PFSK-1 (cell line): ENCODE data around the gene ZNF37A.

Experiments
- FOXP2 ChIP-seq: optimal IDR thresholded peaks from 2 replicates; pipeline ENCODE3; 2011; ENCODE audit warnings: borderline replicate concordance, control low read depth, inconsistent platforms; ENCODE audit not compliant: insufficient read depth; ENCODE audit errors: extremely low read length, extremely low read depth
- POLR2AphosphoS5 ChIP-seq: IDR thresholded peaks from 2 replicates; pipeline ENCODE4 v1.6.1; 2012; ENCODE audit warnings: low read depth, mild to moderate bottlenecking, control low read depth, low read length, moderate library complexity
- SIN3A ChIP-seq: IDR thresholded peaks from 2 replicates; pipeline ENCODE4 v1.6.1; 2012; ENCODE audit warnings: mild to moderate bottlenecking, low read length, moderate library complexity, borderline replicate concordance; ENCODE audit not compliant: insufficient read depth
- TAF1 ChIP-seq: IDR thresholded peaks from 2 replicates; pipeline ENCODE4 v1.6.1; 2012; ENCODE audit warnings: low read length, control low read depth, borderline replicate concordance; ENCODE audit not compliant: insufficient read depth
- TF ChIP-seq, protein P1 (sequence below), 2 experiments: IDR thresholded peaks; 2 replicates each; pipeline versions ENCODE4 v1.6.1 to v1.8.0; 2011 to 2012; ENCODE audit warnings: low read depth in 2 of 2, low read length in 2 of 2, control low read depth in 1 of 2, inconsistent platforms in 1 of 2, mild to moderate bottlenecking in 1 of 2, moderate library complexity in 1 of 2; ENCODE audit not compliant: insufficient read depth in 1 of 2

Gene ZNF37A

DNA sequence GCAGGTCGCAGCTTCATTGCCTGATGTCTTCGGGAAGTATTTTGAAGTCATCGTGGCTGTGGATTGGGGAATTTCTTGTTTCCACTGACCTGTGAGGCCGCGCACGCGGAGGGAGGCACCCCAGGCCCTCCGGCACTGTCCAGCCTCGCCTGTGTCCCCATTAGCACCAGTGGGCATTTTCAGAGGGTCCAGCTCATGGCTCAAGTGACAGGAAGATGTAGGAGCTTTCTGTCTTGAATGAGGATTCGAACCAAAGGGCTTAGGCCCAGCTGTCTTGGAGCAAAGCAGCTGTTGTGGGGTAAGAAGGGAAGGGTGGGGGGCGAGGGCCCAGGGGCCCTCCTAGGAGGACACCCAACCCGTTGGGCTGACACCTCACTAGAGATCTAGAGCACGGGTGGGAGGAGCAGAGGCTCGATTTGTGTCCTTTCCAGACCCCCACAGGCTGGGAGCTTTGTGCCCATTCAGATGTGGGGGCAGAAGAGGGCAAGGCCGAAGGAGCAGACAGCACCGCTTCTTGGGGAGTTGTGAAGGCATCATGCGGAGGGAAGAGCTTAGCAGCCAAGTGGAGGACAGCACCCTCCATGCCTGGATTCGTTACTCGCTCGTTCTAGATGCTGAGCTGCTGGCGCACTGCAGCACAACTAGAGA is 914 bp downstream of the ZNF37A start:
- TF ChIP-seq TAF1 (no peak), SIN3A (no peak), POLR2AphosphoS5 (no peak), FOXP2 (no peak)
- TF ChIP-seq, protein P1, sequence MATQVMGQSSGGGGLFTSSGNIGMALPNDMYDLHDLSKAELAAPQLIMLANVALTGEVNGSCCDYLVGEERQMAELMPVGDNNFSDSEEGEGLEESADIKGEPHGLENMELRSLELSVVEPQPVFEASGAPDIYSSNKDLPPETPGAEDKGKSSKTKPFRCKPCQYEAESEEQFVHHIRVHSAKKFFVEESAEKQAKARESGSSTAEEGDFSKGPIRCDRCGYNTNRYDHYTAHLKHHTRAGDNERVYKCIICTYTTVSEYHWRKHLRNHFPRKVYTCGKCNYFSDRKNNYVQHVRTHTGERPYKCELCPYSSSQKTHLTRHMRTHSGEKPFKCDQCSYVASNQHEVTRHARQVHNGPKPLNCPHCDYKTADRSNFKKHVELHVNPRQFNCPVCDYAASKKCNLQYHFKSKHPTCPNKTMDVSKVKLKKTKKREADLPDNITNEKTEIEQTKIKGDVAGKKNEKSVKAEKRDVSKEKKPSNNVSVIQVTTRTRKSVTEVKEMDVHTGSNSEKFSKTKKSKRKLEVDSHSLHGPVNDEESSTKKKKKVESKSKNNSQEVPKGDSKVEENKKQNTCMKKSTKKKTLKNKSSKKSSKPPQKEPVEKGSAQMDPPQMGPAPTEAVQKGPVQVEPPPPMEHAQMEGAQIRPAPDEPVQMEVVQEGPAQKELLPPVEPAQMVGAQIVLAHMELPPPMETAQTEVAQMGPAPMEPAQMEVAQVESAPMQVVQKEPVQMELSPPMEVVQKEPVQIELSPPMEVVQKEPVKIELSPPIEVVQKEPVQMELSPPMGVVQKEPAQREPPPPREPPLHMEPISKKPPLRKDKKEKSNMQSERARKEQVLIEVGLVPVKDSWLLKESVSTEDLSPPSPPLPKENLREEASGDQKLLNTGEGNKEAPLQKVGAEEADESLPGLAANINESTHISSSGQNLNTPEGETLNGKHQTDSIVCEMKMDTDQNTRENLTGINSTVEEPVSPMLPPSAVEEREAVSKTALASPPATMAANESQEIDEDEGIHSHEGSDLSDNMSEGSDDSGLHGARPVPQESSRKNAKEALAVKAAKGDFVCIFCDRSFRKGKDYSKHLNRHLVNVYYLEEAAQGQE (IDR thresholded peaks at IDR 0.05; ENCODE audit: insufficient read depth in 1 of 2, low read depth in 2 of 2, low read length in 2 of 2), result no peak

DNA sequence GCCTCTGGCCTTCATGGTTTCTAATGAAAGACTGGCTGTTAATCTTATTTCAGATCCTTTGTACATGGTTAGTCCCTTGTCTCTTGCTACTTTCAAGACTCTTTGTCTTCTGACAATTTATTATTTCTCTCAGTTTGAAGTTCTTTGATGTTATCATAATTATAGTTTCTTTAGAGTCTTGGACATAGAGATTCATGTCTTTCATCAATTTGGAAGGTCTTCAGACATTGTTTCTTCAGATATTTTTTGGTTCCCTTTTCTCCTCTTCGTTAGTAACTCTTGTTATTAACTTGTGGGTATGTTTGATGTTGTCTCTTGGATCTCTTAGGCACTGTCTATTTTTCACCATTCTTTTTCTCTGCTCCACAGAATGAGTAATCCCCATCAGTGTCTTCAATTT is 8.7 kb downstream of the ZNF37A start:
- TF ChIP-seq POLR2AphosphoS5 (no peak), TAF1 (no peak)

DNA sequence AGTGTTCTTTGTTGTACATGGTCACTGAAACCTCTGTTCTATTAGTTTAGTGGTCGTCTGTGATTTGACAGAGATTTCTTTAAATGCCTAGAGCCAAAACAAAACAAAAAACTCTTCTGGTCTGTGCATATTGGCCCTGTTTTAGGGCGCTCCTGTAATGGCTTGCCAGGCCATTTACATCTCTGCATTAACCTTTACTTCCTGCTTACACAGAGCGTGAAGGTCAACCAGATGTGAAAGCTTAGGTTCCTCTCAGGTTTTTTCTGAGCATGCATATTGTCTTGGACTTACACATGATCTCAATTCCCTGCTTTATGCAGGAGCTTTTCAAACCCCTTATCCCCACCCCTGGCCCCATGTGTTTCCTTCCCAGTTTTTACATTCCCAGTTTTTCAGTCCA is 9.6 kb downstream of the ZNF37A start:
- TF ChIP-seq POLR2AphosphoS5, result no peak
- no peak for TF ChIP-seq FOXP2
- TF ChIP-seq, protein P1 (IDR thresholded peaks at IDR 0.05; ENCODE audit: insufficient read depth in 1 of 2, low read depth in 2 of 2, low read length in 2 of 2), result no peak
- no peak for TF ChIP-seq TAF1
- no peak for TF ChIP-seq SIN3A

DNA sequence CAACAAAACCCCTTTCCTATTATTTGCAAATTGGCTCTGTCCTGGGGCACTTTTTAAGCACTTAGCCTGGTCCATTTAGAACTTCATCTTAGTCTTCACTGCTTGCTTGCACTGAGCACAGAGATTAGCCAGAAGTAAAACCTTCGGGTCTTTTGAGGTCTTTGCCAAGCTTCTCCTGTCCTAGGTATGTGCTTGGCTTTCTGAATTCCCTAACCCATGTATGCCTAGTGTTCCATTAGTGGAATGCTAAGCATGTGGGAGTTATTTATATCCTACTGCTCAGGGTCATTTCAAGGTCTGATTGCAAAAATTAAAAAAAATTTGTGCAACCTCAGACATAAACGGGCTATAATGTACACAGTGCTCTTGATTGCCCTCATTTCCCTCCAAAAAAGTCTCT is 18.0 kb downstream of the ZNF37A start:
- TF ChIP-seq FOXP2, result no peak
- no peak for TF ChIP-seq SIN3A
- no peak for TF ChIP-seq TAF1
- TF ChIP-seq POLR2AphosphoS5, result no peak
- TF ChIP-seq, protein P1 (IDR thresholded peaks at IDR 0.05; ENCODE audit: insufficient read depth in 1 of 2, low read depth in 2 of 2, low read length in 2 of 2), result no peak

DNA sequence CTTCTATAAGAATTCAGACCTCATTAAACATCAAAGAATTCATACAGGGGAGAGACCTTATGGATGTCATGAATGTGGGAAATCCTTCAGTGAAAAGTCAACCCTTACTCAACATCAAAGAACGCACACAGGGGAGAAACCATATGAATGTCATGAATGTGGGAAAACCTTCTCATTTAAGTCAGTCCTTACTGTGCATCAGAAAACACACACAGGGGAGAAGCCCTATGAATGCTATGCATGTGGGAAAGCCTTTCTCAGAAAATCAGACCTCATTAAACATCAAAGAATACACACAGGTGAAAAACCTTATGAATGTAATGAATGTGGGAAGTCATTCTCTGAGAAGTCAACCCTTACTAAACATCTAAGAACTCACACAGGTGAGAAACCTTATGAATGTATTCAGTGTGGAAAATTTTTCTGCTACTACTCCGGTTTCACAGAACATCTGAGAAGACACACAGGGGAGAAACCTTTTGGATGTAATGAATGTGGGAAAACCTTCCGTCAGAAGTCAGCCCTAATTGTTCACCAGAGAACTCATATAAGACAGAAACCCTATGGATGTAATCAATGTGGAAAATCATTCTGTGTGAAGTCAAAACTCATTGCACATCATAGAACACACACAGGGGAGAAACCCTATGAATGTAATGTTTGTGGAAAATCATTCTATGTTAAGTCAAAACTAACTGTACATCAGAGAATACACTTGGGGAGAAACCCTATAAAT is 24.1 kb downstream of the ZNF37A start:
- no peak for TF ChIP-seq SIN3A
- TF ChIP-seq, protein P1 (IDR thresholded peaks at IDR 0.05; ENCODE audit: insufficient read depth in 1 of 2, low read depth in 2 of 2, low read length in 2 of 2), result no peak
- no peak for TF ChIP-seq POLR2AphosphoS5
- no peak for TF ChIP-seq TAF1
- no peak for TF ChIP-seq FOXP2
